ENCODE results near the gene UCK2.

UCK2 gene

DNA sequence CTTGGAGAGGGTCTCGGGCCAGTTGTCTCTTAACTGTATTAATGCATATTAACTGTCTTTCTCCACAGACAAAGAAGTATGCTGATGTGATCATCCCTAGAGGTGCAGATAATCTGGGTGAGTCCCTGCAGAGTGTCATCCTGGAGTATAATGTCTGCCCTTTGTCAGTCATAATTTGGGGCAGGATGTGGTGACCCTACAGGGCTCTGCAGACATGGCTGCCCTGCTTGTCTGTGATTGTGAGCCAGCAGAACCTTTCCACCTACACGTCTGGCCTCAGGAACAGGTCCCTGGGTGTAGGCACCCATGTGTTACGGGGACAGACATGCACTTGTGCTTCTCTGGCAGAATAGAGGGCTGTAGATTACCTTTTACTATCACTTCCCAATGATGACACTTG lies 78.4 kb downstream of the UCK2 start:
- DNase-seq: no peak

GRCh38 chr1:165907256-165907857 lies 79.9 kb downstream of the UCK2 start:
- no peak for DNase-seq

DNA sequence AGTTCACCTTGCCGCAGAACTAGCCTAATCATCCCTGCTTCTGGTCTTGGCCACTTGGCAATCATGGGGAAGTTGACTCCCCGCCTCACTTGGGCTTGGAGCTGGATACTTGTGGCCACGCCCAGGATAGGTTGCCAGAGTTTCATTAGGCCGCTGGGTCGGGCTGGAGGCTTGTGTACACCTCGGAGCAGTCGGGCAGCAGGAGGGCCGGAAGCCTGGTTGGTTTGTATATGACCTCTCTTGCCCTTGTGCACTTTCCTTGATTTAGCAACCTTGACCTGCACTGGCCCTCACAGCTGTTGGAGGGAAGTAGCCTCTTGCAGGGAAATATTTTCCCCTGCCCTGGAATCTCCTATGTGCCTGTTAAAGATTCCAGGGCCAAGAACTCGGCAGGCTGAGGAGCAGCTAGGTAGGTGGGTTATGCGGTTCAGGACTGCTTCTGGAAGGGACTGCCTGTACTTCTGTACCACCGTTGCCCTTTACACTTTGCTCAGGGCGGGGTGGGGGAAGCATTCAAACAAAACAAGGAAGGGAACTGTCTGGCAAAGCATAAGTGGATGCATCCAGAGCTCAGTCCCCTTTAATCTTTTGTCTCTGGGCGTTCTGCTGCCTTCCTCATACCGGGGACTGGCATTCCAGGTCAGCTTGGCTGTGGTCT lies 83.5 kb downstream of the UCK2 start:
- DNase-seq: no peak

DNA sequence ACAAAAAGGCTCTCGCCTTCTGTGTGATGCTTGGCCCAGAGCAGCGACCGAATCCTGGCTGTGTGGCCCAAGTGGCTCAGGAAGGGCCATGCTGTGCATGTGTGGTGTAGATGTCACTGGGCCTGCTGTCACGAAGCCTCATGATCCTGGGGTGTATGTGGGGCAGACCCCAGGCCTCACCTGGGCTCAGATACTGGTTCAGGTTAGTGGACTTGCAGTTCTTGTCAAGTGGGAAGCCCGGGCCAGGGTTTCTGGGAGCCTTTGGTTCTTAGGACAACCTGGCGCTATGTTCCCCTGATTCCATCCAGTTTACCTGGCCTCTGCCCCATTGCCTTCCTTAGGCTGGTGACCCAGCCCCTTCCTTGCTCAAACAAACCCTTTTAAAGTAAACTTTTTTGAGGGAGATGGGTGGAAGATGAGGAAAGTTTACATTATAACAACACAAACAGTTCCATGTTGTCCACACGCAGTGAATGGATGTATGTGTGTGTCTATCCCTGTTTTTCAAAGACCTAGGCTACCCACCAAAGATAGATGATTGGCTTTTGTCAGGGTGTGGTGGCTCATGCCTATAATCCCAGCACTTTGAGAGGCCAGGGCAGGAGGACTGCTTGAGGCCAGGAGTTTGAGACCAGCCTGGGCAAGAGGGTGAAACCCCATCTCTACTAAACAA lies 84.3 kb downstream of the UCK2 start:
- no peak for DNase-seq

DNA sequence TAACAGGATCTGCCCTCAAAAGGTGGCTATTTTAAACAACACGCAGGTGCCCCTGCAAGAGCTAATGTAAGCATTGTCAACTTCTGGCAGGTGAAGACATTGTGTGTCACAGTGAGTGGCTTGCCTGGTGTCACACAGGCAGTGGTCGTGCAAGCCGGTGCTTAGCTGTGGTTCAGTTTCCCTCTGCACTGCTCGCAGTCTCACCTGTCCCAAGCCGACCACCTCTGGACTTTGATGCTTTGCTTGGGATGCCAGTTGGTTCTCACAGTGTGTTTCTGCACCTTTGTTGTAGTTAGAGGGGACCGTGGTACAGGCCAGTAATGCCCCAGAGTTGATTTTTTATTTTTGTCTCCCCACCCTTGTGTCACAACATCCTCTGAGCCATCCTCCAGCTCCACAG lies 85.2 kb downstream of the UCK2 start:
- DNase-seq: no peak

- DNase-seq: peak; percentile 17
These were observed 86.9 kb downstream of the UCK2 start for GRCh38 chr1:165914136-165914798.

- no peak for DNase-seq
These were observed 88.1 kb downstream of the UCK2 start for GRCh38 chr1:165915480-165915879.

DNA sequence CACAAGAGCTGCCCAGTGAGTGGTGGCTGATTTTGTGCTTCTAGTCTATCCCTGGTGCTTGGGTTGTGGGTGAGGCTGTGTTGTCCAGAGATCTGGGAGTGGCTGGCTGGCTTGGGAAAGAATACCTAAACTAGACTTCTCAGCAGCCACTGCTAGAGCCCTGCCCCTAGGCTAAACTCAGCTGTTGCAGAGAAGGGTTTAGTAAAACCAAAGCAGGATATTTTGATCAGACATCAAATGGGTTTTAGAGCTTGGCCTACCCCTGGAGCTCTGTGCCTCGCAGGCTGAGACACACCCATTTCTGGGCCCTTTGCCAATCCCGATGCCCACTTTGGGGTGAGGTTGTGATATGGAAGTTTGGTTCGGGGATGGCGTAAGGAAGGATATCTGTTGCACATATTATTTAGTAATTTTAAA lies 88.5 kb downstream of the UCK2 start:
- DNase-seq: no peak

DNA sequence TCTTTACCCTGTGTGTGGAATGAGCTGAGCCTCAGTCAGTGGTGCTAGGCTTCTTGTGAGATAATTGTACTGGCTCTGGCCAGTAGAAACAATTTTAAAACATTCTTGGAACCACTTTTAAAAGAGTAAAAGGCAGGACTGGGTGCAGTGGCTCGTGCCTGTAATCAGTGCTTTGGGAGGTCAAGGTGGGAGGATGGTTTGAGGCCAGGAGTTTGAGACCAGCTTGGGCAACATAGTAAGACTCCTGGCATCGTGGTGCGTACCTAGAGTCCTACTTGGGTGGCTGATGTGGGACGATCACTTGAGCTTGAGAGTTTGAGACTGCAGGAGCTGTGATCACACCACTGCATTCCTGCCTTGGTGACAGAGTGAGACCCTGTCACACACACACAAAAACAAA lies 89.8 kb downstream of the UCK2 start:
- no peak for DNase-seq

GRCh38 chr1:165924117-165924516 lies 96.7 kb downstream of the UCK2 start:
- DNase-seq: no peak

GRCh38 chr1:165925498-165926079 lies 98.2 kb downstream of the UCK2 start:
- no peak for DNase-seq

DNA sequence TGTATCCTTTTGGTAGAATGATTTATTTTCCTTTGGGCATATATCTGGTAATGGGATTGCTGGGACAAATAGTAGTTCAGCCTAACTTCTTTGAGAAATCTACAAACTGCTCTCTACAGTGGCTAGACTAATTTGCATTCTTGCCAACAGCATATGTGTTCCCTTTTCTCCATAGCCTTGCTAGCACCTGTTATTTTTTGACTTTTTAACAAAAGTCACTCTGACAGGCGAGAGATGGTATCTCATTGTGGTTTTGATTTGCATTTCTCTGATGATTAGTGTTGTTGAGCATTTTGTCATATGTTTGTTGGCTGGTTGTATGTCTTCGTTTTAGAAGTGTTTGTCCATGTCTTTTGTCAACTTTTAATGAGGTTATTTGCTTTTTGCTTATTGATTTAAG lies 99.8 kb downstream of the UCK2 start:
- DNase-seq: no peak

DNA sequence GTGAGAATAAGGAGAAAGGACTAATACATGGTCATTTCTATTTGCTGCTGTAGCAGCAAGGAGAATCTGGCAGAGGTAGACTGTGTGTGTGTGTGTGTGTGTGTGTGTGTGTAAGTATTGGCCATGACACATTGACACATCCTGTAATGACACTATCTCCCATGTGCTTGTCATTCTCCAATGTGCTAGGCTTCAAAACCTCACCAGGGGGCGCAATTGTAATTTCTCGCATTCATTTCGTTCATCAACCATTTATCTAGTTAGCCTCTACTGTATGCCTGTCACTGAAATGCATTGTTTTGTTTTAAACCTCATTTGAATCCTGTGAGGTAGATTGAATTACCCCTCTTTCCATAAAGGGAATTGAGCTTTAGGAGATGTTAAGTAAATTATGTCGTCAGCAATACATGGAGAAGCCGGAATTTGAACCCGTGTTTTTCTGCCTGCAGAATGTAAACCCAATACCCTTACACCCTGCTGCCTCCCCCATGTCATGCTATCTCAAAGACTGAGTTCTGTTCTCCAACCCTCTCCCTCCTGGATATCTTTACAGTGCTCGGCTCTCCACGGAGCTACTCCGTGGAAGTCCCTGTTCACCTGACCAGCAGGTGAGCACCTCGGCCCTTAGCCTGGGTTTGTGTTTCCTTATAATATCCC lies 100.8 kb downstream of the UCK2 start:
- DNase-seq: no peak

DNA sequence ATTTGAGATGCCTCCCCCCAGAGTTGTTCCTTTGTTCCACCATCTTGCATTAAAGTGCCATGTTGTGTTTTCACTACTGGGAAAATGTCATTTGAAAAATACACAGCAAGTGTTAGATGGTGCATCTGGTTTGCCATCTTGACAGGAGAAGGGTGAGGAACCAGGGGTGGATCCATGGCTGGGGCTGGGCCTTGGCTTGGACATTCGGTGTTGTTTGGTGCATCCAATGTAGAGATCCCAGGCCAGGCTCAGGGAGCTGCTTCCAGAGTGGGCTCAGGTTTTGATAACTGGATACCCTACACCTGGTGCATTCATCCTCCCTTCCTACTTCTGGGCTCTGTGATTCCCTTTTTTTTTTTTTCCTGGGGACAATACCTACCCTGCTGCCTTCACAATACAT lies 103.5 kb downstream of the UCK2 start:
- DNase-seq: no peak

DNA sequence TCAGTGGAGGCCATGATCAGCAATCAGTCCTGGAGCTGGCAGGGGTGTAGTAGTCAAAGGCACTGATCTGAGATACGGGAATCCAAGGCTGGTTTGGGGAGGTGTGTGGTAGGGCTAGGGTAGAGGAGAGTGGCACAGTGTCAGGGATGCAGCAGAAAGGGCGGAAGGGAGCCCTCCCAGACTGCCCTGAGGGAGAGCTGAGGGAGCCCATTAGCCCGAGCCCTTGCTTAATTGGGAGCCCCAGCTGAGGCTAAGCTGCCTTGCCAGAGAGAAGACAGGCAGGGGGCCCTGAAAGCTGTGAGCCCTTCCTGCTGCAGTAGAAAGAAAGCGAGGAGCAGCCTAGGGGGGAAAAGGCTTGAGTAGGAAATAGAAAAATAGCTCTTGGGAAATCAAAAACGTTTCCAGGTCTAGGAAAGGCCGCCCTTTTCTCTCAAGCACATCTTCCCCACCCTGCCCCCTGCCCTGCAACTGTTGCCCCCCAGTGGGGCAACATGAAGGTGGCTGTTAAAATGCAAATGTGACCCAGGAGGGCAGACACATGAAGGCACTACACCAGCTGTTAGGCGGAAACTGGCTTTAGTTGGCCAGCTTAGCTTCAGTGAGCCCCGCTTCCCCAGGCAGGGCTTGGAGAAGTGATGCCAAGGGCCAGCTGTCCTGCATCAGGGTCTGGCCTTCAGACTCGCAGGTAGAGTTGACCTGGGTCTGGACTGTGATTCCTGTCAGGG lies 106.2 kb downstream of the UCK2 start:
- DNase-seq: no peak

DNA sequence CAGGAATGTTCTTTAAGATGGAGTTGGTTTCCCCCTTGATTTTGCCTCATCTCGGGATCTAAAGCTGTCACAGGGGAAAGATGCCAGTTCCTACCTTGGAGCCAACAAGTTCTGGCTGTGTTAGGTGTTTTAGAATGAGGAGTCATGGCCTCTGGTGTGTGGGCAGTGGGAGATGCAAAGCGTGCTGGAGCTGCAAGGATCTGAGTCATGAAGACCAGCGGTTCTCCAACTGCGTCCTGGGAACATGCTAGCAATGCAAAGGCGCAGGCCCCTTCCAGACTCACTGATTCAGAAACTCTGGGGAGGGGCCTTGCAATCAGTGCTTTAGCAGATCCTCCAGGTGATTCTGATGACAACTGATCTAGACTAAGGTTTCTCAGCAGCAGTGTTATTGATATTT lies 109.1 kb downstream of the UCK2 start:
- DNase-seq: no peak

GRCh38 chr1:165937829-165938228 lies 110.4 kb downstream of the UCK2 start:
- no peak for DNase-seq

DNA sequence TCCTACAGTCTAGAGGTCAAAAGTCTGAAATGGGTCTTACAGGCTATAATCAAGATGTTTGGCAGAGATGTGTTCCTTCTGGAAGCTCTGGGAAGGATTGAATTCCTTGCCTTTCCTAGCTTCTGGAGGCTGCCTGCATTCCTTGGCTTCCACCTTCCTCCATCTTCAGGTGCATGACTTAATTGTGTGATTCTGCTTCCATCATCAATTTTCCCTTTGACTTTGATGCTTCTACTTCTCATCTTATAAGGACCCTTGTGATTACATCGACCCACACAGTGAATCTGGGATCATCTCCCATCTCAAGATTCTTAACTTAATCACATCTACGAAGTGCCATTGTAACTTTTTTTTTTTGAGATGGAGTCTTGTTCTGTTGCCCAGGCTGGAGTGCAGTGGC lies 111.4 kb downstream of the UCK2 start:
- DNase-seq: no peak

DNA sequence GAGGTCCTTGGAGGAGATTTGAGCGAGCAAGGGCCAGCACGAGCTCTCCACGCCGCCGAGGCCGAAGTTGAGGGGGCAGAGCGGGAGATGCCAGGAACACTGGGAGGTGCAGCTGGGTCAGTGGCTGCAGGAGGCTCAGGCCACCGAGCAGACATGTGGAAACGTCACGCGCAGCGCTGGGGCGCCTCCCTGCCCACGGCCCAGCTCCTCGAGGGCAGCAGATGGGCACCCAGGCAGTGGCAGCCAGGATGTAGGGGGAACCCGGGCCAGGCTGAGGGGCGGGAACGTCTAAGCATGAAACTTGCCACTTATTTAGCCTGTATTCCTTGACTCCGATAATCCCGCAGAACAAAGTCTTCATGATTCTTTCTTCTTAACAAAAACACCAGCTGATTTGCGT lies 114.1 kb downstream of the UCK2 start:
- DNase-seq: no peak

DNA sequence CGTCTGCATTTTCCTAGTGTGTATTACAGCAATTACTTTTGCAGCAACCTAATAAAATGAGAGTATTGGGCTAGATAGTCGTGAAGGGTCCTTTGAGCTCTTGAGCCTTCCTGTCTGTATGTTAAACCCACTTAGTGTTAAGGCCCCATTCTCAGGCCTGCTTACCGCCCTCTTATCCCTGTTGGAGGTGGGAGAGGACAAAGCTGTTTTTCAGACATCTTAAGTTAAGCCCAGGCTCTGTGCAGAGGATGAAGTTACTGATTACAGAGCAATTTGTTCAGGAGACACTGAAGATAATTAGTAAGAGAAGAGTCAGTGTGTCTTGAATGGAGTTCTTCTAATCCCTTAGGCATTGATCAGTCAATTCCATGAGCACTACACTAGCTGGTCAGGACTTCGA lies 114.6 kb downstream of the UCK2 start:
- no peak for DNase-seq

- DNase-seq: no peak
These were observed 115.6 kb downstream of the UCK2 start for GRCh38 chr1:165942927-165943597.

GRCh38 chr1:165945911-165946310 lies 118.5 kb downstream of the UCK2 start:
- DNase-seq: no peak

All from GF-D8 (cell line).